ENCODE measurements around the gene ODF2L.
A peak's percentile ranks its signal among the peaks of the same experiment; 100 is the strongest.

Gene ODF2L

DNA sequence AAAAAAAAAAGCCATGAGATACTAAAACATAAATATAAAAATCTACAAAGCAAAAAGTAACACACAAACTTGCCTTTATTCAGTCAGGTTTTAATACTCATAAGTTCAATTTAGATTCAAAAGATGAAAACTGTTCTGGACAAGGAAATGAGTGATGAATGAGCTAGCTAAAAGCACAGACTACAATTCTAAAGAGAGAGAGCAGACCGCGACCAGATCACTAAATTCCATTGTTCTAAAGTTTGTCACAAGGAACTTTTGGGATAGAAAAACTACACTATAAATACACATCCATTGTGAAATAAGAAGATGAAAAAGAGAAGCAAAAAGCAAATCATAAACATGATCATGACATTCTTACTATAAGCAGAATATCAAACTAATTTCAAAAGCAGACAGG is 1.7 kb downstream of the ODF2L start (continued):
- TF ChIP-seq ZNF202 (tag by site-specific recombination; IDR thresholded peaks at IDR 0.05; ENCODE audit: borderline replicate concordance) (no peak), ZNF324 (tag by site-specific recombination; IDR thresholded peaks at IDR 0.05) (no peak), KLF8 (tag by site-specific recombination; IDR thresholded peaks at IDR 0.05) (no peak), ZNF311 (tag by site-specific recombination; IDR thresholded peaks at IDR 0.05; ENCODE audit: borderline replicate concordance) (no peak), ZBTB7A (tag by site-specific recombination; IDR thresholded peaks at IDR 0.05; ENCODE audit: low read depth) (no peak), MZF1 (tag by site-specific recombination; IDR thresholded peaks at IDR 0.05; ENCODE audit: borderline replicate concordance) (no peak)

DNA sequence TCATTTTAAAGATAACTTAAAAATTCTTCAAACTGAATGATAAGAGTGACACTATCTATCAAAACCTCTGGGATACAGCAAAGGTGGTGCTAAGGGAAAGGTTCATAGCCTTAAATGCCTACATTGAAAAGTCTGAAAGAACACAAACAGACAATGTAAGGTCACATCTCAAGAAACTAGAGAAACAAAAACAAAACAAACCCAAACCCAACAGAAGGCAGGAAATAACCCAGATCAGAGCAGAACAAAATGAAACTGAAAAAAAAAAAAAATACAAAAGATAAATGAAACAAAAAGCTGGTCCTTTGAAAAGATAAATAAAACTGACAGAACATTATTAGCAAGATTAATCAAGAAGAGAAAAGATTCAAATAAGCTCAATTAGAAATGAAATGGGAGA is 6.8 kb downstream of the ODF2L start:
- POLR2A ChIA-PET, result no interaction called here
- CTCF ChIA-PET, result interaction anchor here (0.6 to 1.0 kb wide), 3 partner anchors 9 to 741 kb away, joined by 3 to 5 read pairs (median 3); no protein-coding TSS in a partner anchor
- TF ChIP-seq, protein P1, sequence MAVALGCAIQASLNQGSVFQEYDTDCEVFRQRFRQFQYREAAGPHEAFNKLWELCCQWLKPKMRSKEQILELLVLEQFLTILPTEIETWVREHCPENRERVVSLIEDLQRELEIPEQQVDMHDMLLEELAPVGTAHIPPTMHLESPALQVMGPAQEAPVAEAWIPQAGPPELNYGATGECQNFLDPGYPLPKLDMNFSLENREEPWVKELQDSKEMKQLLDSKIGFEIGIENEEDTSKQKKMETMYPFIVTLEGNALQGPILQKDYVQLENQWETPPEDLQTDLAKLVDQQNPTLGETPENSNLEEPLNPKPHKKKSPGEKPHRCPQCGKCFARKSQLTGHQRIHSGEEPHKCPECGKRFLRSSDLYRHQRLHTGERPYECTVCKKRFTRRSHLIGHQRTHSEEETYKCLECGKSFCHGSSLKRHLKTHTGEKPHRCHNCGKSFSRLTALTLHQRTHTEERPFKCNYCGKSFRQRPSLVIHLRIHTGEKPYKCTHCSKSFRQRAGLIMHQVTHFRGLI (tag by site-specific recombination; IDR thresholded peaks at IDR 0.05), result no peak
- TF ChIP-seq ZNF23 (tag by site-specific recombination; IDR thresholded peaks at IDR 0.05; ENCODE audit: borderline replicate concordance), result no peak
- TF ChIP-seq, protein P2, sequence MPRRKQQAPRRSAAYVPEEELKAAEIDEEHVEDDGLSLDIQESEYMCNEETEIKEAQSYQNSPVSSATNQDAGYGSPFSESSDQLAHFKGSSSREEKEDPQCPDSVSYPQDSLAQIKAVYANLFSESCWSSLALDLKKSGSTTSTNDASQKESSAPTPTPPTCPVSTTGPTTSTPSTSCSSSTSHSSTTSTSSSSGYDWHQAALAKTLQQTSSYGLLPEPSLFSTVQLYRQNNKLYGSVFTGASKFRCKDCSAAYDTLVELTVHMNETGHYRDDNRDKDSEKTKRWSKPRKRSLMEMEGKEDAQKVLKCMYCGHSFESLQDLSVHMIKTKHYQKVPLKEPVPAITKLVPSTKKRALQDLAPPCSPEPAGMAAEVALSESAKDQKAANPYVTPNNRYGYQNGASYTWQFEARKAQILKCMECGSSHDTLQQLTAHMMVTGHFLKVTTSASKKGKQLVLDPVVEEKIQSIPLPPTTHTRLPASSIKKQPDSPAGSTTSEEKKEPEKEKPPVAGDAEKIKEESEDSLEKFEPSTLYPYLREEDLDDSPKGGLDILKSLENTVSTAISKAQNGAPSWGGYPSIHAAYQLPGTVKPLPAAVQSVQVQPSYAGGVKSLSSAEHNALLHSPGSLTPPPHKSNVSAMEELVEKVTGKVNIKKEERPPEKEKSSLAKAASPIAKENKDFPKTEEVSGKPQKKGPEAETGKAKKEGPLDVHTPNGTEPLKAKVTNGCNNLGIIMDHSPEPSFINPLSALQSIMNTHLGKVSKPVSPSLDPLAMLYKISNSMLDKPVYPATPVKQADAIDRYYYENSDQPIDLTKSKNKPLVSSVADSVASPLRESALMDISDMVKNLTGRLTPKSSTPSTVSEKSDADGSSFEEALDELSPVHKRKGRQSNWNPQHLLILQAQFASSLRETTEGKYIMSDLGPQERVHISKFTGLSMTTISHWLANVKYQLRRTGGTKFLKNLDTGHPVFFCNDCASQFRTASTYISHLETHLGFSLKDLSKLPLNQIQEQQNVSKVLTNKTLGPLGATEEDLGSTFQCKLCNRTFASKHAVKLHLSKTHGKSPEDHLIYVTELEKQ (tag by site-specific recombination; IDR thresholded peaks at IDR 0.05; ENCODE audit: borderline replicate concordance), result no peak
- TF ChIP-seq ZNF776 (tag by site-specific recombination; IDR thresholded peaks at IDR 0.05; ENCODE audit: borderline replicate concordance), result no peak

DNA sequence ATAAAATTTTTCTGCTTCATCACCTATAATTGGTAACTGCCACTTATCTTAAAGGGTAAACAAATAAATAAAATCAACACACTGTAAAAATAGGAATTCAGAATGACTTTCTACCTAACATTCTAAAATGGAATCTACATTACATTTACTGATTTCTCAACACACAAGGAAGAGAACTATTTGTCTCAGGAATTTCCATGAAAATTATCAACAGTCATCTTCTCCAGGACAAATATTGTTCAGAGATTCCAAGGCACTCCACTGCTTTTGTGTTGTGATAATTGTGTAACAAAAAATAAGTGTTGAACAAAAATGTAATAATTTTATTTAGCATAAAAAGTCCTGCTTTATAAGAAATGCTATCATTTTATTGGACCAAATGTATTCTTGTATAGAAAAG is 7.3 kb downstream of the ODF2L start:
- CTCF ChIA-PET, result no interaction called here
- H3K4me3 ChIP-seq (ENCODE audit: low read depth, low read length), result no peak overlapping the region
- TF ChIP-seq, protein P3, sequence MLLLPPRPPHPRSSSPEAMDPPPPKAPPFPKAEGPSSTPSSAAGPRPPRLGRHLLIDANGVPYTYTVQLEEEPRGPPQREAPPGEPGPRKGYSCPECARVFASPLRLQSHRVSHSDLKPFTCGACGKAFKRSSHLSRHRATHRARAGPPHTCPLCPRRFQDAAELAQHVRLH (tag by site-specific recombination; IDR thresholded peaks at IDR 0.05), result no peak
- 0 out of 2 replicates have a peak, but pooled peaks have one; percentile 14 for TF ChIP-seq ZNF660 (tag by site-specific recombination; IDR thresholded peaks at IDR 0.05)
- no peaks in the 10 kb centered on the region for H3K4me1 ChIP-seq (ENCODE audit: control insufficient read depth, insufficient read depth, low read length)
- H3K9me3 ChIP-seq (ENCODE audit: control insufficient read depth, insufficient read depth, low read depth, low read length), result no peaks in the 10 kb centered on the region
- POLR2A ChIA-PET, result no interaction called here
- H3K36me3 ChIP-seq (ENCODE audit: control insufficient read depth in 2 of 2, insufficient read depth in 1 of 2, low read length in 2 of 2), result no peaks in the 10 kb centered on the region
- H3K27ac ChIP-seq (ENCODE audit: extremely low read depth, low read depth, low read length), result no peak overlapping the region

More for the DNA sequence above, 6.8 kb downstream of the ODF2L start:
- no peak overlapping the region for H3K4me3 ChIP-seq (ENCODE audit: low read depth, low read length)
- H3K4me1 ChIP-seq (ENCODE audit: control insufficient read depth, insufficient read depth, low read length), result no peaks in the 10 kb centered on the region
- no peak overlapping the region for H3K27ac ChIP-seq (ENCODE audit: extremely low read depth, low read depth, low read length)
- no peaks in the 10 kb centered on the region for H3K9me3 ChIP-seq (ENCODE audit: control insufficient read depth, insufficient read depth, low read depth, low read length)
- no peaks in the 10 kb centered on the region for H3K36me3 ChIP-seq (ENCODE audit: control insufficient read depth in 2 of 2, insufficient read depth in 1 of 2, low read length in 2 of 2)

DNA sequence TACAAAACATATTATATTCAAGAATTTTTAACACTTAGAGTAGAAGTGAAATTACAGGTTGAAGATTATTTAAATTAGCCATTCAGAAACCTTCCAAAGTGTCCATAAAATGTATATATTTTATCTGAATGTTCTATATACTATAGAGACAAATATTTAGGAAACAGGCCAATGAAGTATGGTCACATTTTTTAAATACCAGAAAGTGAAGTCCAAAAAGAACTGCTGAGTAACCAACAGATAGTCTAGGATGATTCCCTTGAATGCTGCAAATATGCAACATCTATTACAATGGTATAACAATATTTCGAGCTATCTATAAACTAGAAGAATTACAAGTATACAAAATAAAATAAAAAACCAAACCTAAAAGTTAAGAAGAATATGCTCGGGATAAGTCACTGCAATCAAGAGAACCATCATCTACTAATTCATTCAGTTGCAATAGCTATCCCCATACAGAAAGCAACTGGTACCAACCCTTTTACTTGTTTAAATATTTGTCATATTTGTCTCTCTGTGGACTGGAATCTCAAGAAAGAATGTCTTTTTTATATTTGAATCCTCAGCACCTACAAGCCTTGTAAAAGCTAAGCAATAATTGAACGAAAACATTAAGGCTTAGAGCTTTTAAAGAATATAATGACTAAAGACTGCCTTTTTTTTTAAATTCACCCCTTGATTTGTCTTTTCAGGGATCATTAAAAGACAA is 8.1 kb downstream of the ODF2L start:
- ChIA-PET POLR2A (no interaction called here), CTCF (interaction anchor here (0.7 kb wide), 2 partner anchors 8 to 20 kb away, joined by 3 read pairs; no protein-coding TSS in a partner anchor)
- TF ChIP-seq ZNF670 (tag by site-specific recombination; IDR thresholded peaks at IDR 0.05; ENCODE audit: low read depth) (no peak), KLF9 (tag by site-specific recombination; IDR thresholded peaks at IDR 0.05; ENCODE audit: low read depth) (no peak), ZNF311 (tag by site-specific recombination; IDR thresholded peaks at IDR 0.05; ENCODE audit: borderline replicate concordance) (no peak), ZNF707 (tag by site-specific recombination; IDR thresholded peaks at IDR 0.05) (no peak), ZBTB21 (tag by site-specific recombination; IDR thresholded peaks at IDR 0.05) (no peak), ZNF223 (tag by site-specific recombination; IDR thresholded peaks at IDR 0.05) (no peak)
- TF ChIP-seq, protein P3 (tag by site-specific recombination; IDR thresholded peaks at IDR 0.05), result no peak
- TF ChIP-seq, protein P4, sequence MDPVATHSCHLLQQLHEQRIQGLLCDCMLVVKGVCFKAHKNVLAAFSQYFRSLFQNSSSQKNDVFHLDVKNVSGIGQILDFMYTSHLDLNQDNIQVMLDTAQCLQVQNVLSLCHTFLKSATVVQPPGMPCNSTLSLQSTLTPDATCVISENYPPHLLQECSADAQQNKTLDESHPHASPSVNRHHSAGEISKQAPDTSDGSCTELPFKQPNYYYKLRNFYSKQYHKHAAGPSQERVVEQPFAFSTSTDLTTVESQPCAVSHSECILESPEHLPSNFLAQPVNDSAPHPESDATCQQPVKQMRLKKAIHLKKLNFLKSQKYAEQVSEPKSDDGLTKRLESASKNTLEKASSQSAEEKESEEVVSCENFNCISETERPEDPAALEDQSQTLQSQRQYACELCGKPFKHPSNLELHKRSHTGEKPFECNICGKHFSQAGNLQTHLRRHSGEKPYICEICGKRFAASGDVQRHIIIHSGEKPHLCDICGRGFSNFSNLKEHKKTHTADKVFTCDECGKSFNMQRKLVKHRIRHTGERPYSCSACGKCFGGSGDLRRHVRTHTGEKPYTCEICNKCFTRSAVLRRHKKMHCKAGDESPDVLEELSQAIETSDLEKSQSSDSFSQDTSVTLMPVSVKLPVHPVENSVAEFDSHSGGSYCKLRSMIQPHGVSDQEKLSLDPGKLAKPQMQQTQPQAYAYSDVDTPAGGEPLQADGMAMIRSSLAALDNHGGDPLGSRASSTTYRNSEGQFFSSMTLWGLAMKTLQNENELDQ (tag by site-specific recombination; IDR thresholded peaks at IDR 0.05; ENCODE audit: low read depth), result no peak

More for the DNA sequence above, 8.1 kb downstream of the ODF2L start:
- Histone ChIP-seq H3K27ac (ENCODE audit: extremely low read depth, low read depth, low read length) (no peak overlapping the region), H3K9me3 (ENCODE audit: control insufficient read depth, insufficient read depth, low read depth, low read length) (no peaks in the 10 kb centered on the region), H3K36me3 (ENCODE audit: control insufficient read depth in 2 of 2, insufficient read depth in 1 of 2, low read length in 2 of 2) (no peaks in the 10 kb centered on the region), H3K4me3 (ENCODE audit: low read depth, low read length) (no peak overlapping the region), H3K4me1 (ENCODE audit: control insufficient read depth, insufficient read depth, low read length) (no peaks in the 10 kb centered on the region)
